Upper lobe of right lung (tissue), 1 donor: ENCODE results near the gene GNG12. TPM values are rescaled to one million over a fixed set of nuclear protein-coding genes. Genes with fewer than 3 reads are reported as not detected.

ENCODE experiments used
- ATAC-seq: fragments of 200-7000 bp; cut with Tn5 transposase; one replicate; pipeline ENCODE4 v1.9.1; 2020; ENCODE audit warnings: mild to moderate bottlenecking, moderate library complexity
- DNase-seq: peaks from one replicate; pipeline ENCODE4 v3.0.0-alpha.2; 2020
- H3K27ac ChIP-seq: fragments of 200-600 bp; one replicate; pipeline ENCODE4 v1.8.0; 2022
- H3K27me3 ChIP-seq: fragments of 200-600 bp; one replicate; pipeline ENCODE4 v1.8.0; 2022; ENCODE audit warnings: mild to moderate bottlenecking
- H3K36me3 ChIP-seq: fragments of 200-600 bp; one replicate; pipeline ENCODE4 v1.8.0; 2022
- H3K4me1 ChIP-seq: fragments of 200-600 bp; one replicate; pipeline ENCODE4 v1.8.0; 2022
- H3K4me3 ChIP-seq: fragments of 200-600 bp; one replicate; pipeline ENCODE4 v1.8.0; 2022; ENCODE audit warnings: mild to moderate bottlenecking
- H3K9me3 ChIP-seq: fragments of 200-600 bp; one replicate; pipeline ENCODE4 v1.8.0; 2022
- CTCF ChIP-seq: fragments of 200-600 bp; IDR thresholded peaks from one replicate; pipeline ENCODE4 v1.8.0; 2022; ENCODE audit warnings: antibody characterized with exemption
- intact Hi-C: fragments of 100-400 bp; cut with DNase I; formaldehyde crosslinking; loops from one replicate; pipeline ENCODE4 v1.11.0; 2022
- total RNA-seq: library from RNA; stranded (reverse); fragmentation: NEBNext Ultra II Directional; extraction: Animal tissue kit (Norgen Biotek cat#: 25700); gene quantifications from one replicate; pipeline ENCODE4 v1.2.1, GENCODE V29; 2021
- donor health status: DM: no; HTN: yes; CAD: no; lungs with severe emphysema.

The GNG12 gene
- total RNA-seq, 1 donor from 2014 or later, result 59.8 TPM

DNA sequence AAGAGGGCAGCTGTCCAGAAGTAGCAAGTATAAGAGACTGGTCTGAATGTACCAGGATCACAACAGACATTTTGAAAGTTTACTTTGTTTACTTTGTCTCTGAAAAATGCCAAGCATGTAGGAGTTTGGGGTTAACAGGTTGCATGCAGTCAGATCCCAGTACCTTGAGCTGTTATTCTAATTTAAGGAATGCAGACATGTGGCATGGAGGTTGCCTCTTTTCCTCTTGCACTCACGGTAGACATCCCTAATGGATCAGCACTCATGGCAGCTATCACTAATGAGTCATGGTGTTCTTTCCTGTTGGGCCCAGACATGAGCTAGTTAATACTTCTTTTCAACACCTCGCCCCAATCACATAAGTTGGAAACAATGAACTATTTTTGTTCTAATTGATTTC, 81.0 kb downstream of the GNG12 start:
- TF ChIP-seq CTCF, result no peak
- ATAC-seq (no peak), DNase-seq (no peak)
- no peak overlapping the region for H3K4me3 ChIP-seq
- H3K27me3 ChIP-seq, result no peaks in the 10 kb centered on the region
- H3K4me1 ChIP-seq, result peaks cover 39% of the 10 kb centered on the region
- no peak overlapping the region for H3K27ac ChIP-seq
- no peaks in the 10 kb centered on the region for H3K9me3 ChIP-seq
- intact Hi-C loops, result loop anchor here (10.0 kb wide), 2 partner anchors 188 to 218 kb away; no protein-coding TSS in a partner anchor
- no peaks in the 10 kb centered on the region for H3K36me3 ChIP-seq

DNA sequence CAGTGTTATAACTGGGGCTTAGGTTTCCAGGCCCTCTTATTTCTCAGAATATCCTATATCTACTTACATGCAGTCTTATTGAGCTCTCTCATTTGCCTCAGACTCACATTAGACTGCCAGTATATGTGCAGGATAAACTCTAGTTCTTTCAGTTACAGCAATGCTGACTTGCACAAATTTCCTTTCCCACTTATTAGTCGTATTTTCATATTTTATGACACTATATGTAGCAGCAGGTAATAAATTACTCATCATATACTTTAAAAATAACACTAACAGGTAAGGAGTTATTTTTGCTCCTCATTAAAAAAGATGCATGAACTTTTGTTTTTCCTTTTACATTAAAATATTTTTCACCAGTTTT, 82.6 kb downstream of the GNG12 start:
- H3K4me1 ChIP-seq, result peaks cover 46% of the 10 kb centered on the region

DNA sequence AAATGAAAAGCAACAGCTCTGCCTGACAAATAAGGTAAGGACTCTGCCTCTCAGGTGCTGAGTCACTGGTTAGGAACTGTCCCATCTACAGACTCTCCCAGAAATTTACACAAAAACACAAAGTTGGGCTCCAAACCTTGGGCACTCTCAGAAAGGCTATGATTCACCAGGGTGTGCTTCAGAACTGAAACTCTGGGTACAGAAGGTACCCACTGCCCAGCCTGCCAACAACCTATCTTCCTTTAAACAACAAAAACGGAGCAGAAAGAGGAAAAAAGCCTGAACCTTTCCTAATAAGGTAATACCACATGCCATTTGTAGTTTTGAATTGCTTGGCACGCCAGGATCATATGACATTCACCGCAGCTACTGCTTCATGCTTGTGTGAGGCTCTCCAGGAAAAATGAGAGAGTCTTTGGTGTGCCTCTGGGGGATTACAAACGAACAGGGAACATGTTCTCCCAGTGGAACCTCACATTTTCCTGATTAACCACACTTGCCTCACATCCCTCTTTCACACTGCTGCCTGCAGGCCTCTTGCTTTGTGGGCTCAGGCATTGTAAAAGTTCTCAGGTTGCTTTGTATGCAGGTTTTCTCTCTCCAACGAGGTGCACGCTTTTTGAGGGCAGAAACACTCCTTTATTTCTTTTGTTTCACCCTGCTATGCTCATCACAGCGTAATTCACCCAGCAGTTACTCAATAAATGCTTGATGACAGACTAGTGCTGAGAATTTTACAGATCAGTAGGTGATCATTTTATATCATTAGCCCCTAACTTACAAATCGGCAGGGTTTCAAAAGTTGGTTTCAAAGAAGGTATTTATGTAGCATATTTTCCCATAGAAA, 83.2 kb downstream of the GNG12 start:
- Histone ChIP-seq H3K9me3 (no peaks in the 10 kb centered on the region), H3K27me3 (no peaks in the 10 kb centered on the region), H3K36me3 (no peaks in the 10 kb centered on the region), H3K4me1 (peaks cover 42% of the 10 kb centered on the region), H3K27ac (peak overlapping the region; percentile 62), H3K4me3 (no peak overlapping the region)
- ATAC-seq, result peak; percentile 72
- DNase-seq, result no peak
- intact Hi-C loops, result loop anchor here (10.0 kb wide), 2 partner anchors 185 to 215 kb away; no protein-coding TSS in a partner anchor
- TF ChIP-seq CTCF, result no peak

More for the DNA sequence above, 82.6 kb downstream of the GNG12 start:
- Histone ChIP-seq H3K9me3 (no peaks in the 10 kb centered on the region), H3K36me3 (no peaks in the 10 kb centered on the region), H3K27ac (peak overlapping the region; percentile 62), H3K4me3 (no peak overlapping the region), H3K27me3 (no peaks in the 10 kb centered on the region)
- TF ChIP-seq CTCF, result no peak
- intact Hi-C loops, result loop anchor here (10.0 kb wide), 2 partner anchors 186 to 216 kb away; no protein-coding TSS in a partner anchor
- no peak for DNase-seq
- no peak for ATAC-seq

DNA sequence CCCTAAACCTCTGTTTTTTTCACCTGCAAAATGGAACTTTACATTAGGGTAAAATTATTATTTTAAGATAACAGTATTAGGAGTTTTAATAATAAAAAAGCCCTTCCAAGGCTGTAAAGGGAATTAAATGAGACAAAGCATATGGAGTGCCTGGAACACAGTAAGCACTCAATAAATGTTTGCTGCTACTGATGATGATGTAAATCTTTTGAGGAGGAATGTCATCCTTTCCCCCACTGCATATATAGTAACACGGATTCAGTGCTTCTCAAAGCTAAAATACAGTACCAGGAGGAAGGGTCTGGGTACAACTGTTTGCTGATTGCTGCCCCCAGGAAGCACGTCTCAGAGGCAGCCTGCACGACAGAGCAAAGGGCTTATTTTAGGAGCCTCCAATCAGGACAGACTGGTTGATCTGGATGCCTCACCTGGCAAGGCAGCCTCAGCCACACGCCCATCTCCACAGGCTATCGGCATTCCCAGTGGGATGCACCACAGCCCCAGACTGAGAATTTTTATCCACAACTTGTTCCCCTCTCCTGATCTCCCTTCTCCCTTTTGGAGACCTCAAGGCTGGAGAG, 83.9 kb downstream of the GNG12 start:
- intact Hi-C loops, result no loop called here
- Histone ChIP-seq H3K27me3 (no peaks in the 10 kb centered on the region), H3K27ac (peak overlapping the region; percentile 62), H3K36me3 (no peaks in the 10 kb centered on the region), H3K9me3 (no peaks in the 10 kb centered on the region), H3K4me3 (no peak overlapping the region), H3K4me1 (peaks cover 42% of the 10 kb centered on the region)
- ATAC-seq, result peak; percentile 29
- DNase-seq, result no peak
- TF ChIP-seq CTCF, result no peak

DNA sequence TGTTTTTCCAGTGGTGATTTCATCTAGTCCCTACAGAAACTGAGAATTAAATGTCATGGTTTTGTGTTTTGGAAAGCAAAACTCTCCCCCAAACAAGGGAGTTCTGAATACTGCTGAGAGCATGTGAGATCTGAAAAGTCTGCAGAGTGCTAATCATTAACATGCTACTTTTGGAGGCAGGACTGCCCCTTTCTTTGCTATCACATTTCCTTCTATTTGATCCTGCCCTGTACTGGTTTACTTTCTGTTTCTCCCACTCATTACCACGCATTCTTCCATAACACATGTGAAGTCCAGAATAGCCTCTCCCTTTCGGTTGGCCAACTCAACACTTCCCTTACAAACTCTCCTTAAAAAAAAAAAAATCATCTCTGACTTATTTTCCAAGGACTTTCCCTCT, 84.6 kb downstream of the GNG12 start:
- H3K36me3 ChIP-seq, result no peaks in the 10 kb centered on the region
- intact Hi-C loops, result no loop called here
- H3K4me1 ChIP-seq, result peaks cover 42% of the 10 kb centered on the region
- no peak for TF ChIP-seq CTCF
- DNase-seq (no peak), ATAC-seq (peak; percentile 86)
- peak overlapping the region; percentile 14 for H3K4me3 ChIP-seq
- H3K9me3 ChIP-seq, result no peaks in the 10 kb centered on the region
- peak overlapping the region; percentile 62 for H3K27ac ChIP-seq
- no peaks in the 10 kb centered on the region for H3K27me3 ChIP-seq
